Kidney (tissue), 14 donors: ENCODE data around the gene SLC9A2. TPM values are rescaled to one million over a fixed set of nuclear protein-coding genes. Genes with fewer than 3 reads are reported as not detected.

Experiments
- DNase-seq, 5 donors: peaks; one replicate each; pipeline ENCODE4 v3.0.0-alpha.2; 2013 to 2020
- FAIRE-seq: peaks from 2 replicates; lab custom pipeline; 2012; peaks lifted over from hg19 to GRCh38; lab: Jason Lieb, UNC
- H3K27ac ChIP-seq, 2 donors: one replicate each; pipeline ENCODE4 v1.7.0; 2013; ENCODE audit warnings: low read depth in 2 of 2, low read length in 2 of 2, inconsistent platforms in 1 of 2
- H3K27me3 ChIP-seq: one replicate; pipeline ENCODE4 v1.7.1; 2013; ENCODE audit warnings: low read length, inconsistent platforms; ENCODE audit not compliant: control insufficient read depth, insufficient read depth
- H3K36me3 ChIP-seq, 3 donors: one replicate each; pipeline versions ENCODE4 v1.7.0 to v1.7.1; 2013; ENCODE audit warnings: low read length in 3 of 3, control low read depth in 1 of 3, inconsistent platforms in 1 of 3; ENCODE audit not compliant: insufficient read depth in 3 of 3, control insufficient read depth in 2 of 3
- H3K4me1 ChIP-seq, 3 donors: one replicate each; pipeline versions ENCODE4 v1.7.0 to v1.7.1; 2013; ENCODE audit warnings: low read length in 3 of 3, inconsistent platforms in 1 of 3, low read depth in 1 of 3; ENCODE audit not compliant: control insufficient read depth in 2 of 3, insufficient read depth in 2 of 3
- H3K4me3 ChIP-seq, 3 donors: one replicate each; pipeline versions ENCODE4 v1.7.0 to v1.8.1; 2013; ENCODE audit warnings: low read length in 3 of 3, control low read depth in 1 of 3, inconsistent platforms in 1 of 3
- H3K9ac ChIP-seq, 3 donors: one replicate each; pipeline versions ENCODE4 v1.7.0 to v1.7.1; 2013; ENCODE audit warnings: low read length in 3 of 3, control low read depth in 1 of 3, inconsistent platforms in 1 of 3
- H3K9me3 ChIP-seq, 3 donors: one replicate each; pipeline versions ENCODE4 v1.7.0 to v1.7.1; 2013; ENCODE audit warnings: low read length in 3 of 3, control low read depth in 1 of 3, inconsistent platforms in 1 of 3; ENCODE audit not compliant: control insufficient read depth in 2 of 3, insufficient read depth in 1 of 3
- CTCF ChIP-seq: IDR thresholded peaks from 3 replicates; pipeline ENCODE4 v1.5.1; 2012; ENCODE audit warnings: mild to moderate bottlenecking, moderate library complexity, borderline replicate concordance; ENCODE audit not compliant: insufficient read depth; ENCODE audit errors: extremely low read depth
- intact Hi-C: fragments of 100-400 bp; cut with DNase I; formaldehyde crosslinking; loops from one replicate; pipeline ENCODE4 v1.11.1; 2022
- polyA plus RNA-seq: library from polyadenylated mRNA; stranded (reverse); fragments of 350-450 nt; fragmentation: Illumina TruSeq; extraction: RNeasy Lipid Tissue Mini Kit (QIAGEN cat#74804); gene quantifications from one replicate; pipeline ENCODE4 v1.2.3, GENCODE V29; 2014; ENCODE audit warnings: low read depth, low replicate concordance; ENCODE audit not compliant: insufficient read depth
- total RNA-seq: library from RNA; stranded (reverse); fragmentation: NEBNext Ultra II Directional; extraction: Animal tissue kit (Norgen Biotek cat#: 25700); gene quantifications from one replicate; pipeline ENCODE4 v1.2.1, GENCODE V29; 2021
- donor health status: control.
- donor health status: control.
- donor health status: control.
- donor health status: control.
- donor health status: control.
- donor health status: DM: yes; HTN: yes; CAD: no.
- donor health status: Normal renal cell carcinoma (clear cell type).

SLC9A2 gene
- total and polyA plus RNA-seq, 2 donors from 2014 or later, result 5.6 to 5.9 TPM

- Histone ChIP-seq H3K27me3 (no peaks in the 10 kb centered on the region), H3K9me3 (no peaks in the 10 kb centered on the region), H3K4me3 (no peak overlapping the region), H3K36me3 (no peaks in the 10 kb centered on the region), H3K27ac (no peak overlapping the region), H3K4me1 (no peaks in the 10 kb centered on the region), H3K9ac (no peak overlapping the region)
- no peak for TF ChIP-seq CTCF
- intact Hi-C loops, result no loop called here
- FAIRE-seq, result no peak
- DNase-seq, result no peak
Observed at GRCh38 chr2:102599486-102599885, 19.9 kb upstream of the SLC9A2 start.

GRCh38 chr2:102601730-102602129, 17.6 kb upstream of the SLC9A2 start:
- Histone ChIP-seq H3K27ac (no peak overlapping the region), H3K9me3 (no peaks in the 10 kb centered on the region), H3K27me3 (no peaks in the 10 kb centered on the region), H3K4me1 (peaks cover 0 to 2% (median under 1%) of the 10 kb centered on the region in 3 donors), H3K4me3 (no peak overlapping the region), H3K9ac (no peak overlapping the region), H3K36me3 (no peaks in the 10 kb centered on the region)
- intact Hi-C loops, result no loop called here
- TF ChIP-seq CTCF, result no peak
- FAIRE-seq (no peak), DNase-seq (no peak)

- H3K4me1 ChIP-seq, result peaks cover 0 to 5% (median 2%) of the 10 kb centered on the region in 3 donors
- H3K27me3 ChIP-seq, result no peaks in the 10 kb centered on the region
- no peaks in the 10 kb centered on the region for H3K9me3 ChIP-seq
- intact Hi-C loops, result no loop called here
- no peak for TF ChIP-seq CTCF
- H3K9ac ChIP-seq, result no peak overlapping the region
- FAIRE-seq, result no peak
- no peak overlapping the region for H3K27ac ChIP-seq
- no peaks in the 10 kb centered on the region for H3K36me3 ChIP-seq
- DNase-seq, result peak in 2 of 5 donors; percentile 32
- H3K4me3 ChIP-seq, result no peak overlapping the region
Observed at GRCh38 chr2:102603904-102604303, 15.4 kb upstream of the SLC9A2 start.

- H3K9me3 ChIP-seq, result no peaks in the 10 kb centered on the region
- intact Hi-C loops, result no loop called here
- no peak for FAIRE-seq
- H3K27me3 ChIP-seq, result no peaks in the 10 kb centered on the region
- no peak for TF ChIP-seq CTCF
- no peak overlapping the region for H3K27ac ChIP-seq
- H3K36me3 ChIP-seq, result no peaks in the 10 kb centered on the region
- H3K9ac ChIP-seq, result no peak overlapping the region
- peaks cover 0 to 5% (median 2%) of the 10 kb centered on the region in 3 donors for H3K4me1 ChIP-seq
- no peak for DNase-seq
- no peak overlapping the region for H3K4me3 ChIP-seq
Observed at GRCh38 chr2:102604769-102605168, 14.6 kb upstream of the SLC9A2 start.
